Breast epithelium (tissue), 3 donors: ENCODE measurements around the gene FECH.

Experiments used
- POLR2A ChIP-seq: fragments of 450-650 bp; IDR thresholded peaks from one replicate; pipeline ENCODE4 v1.6.1; 2016; ENCODE audit warnings: antibody characterized with exemption, mild to moderate bottlenecking, moderate library complexity
- POLR2AphosphoS5 ChIP-seq, 3 donors: sonication (generic); formaldehyde crosslinking; IDR thresholded peaks; one replicate each; pipeline ENCODE4 v1.6.1; 2017; ENCODE audit warnings: antibody characterized with exemption in 3 of 3
- TF ChIP-seq, protein P1 (sequence below), 3 donors: fragments of 450-650 bp; IDR thresholded peaks; one replicate each; pipeline ENCODE4 v1.5.1; 2016 to 2017; ENCODE audit warnings: antibody characterized with exemption in 3 of 3, mild to moderate bottlenecking in 3 of 3, moderate library complexity in 3 of 3

DNA sequence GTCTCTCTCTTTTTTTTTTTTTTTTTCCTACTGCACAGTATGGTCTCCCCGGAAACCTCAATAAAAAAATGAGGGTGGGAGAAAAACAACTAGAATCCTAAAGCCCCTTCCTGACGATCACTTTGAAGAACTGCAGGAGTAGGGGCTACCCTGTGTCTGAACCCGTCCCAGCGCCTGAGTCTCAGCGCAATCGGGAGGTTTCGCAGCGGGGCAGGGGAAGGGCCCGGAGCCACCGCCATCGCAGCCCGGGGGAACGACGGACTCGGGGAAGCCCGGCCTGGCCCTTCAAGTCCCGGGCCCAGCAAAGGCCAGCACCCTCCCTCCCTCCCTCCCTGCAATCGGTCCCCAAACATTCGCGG, 34.7 kb upstream of the FECH start:
- TF ChIP-seq, protein P1, sequence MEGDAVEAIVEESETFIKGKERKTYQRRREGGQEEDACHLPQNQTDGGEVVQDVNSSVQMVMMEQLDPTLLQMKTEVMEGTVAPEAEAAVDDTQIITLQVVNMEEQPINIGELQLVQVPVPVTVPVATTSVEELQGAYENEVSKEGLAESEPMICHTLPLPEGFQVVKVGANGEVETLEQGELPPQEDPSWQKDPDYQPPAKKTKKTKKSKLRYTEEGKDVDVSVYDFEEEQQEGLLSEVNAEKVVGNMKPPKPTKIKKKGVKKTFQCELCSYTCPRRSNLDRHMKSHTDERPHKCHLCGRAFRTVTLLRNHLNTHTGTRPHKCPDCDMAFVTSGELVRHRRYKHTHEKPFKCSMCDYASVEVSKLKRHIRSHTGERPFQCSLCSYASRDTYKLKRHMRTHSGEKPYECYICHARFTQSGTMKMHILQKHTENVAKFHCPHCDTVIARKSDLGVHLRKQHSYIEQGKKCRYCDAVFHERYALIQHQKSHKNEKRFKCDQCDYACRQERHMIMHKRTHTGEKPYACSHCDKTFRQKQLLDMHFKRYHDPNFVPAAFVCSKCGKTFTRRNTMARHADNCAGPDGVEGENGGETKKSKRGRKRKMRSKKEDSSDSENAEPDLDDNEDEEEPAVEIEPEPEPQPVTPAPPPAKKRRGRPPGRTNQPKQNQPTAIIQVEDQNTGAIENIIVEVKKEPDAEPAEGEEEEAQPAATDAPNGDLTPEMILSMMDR (IDR thresholded peaks at IDR 0.05), result no peak
- TF ChIP-seq POLR2AphosphoS5 (IDR thresholded peaks at IDR 0.05) (no peak), POLR2A (no peak)
